Stomach (tissue), 9 donors: Measurements from ENCODE around the gene PCDHA8. TPM values are rescaled to one million over a fixed set of nuclear protein-coding genes. Genes with fewer than 3 reads are reported as not detected.

ENCODE experiments used
- DNase-seq, 2 donors: peaks; one replicate each; pipeline versions ENCODE4 v3.0.0 to v3.0.0-alpha.2; 2013 to 2019
- H3K27ac ChIP-seq, 5 donors: fragments of 200-600 bp in 4 of 5; sonication (generic) in 4 of 5; one replicate each; pipeline ENCODE4 v1.5.1; 2013 to 2019; ENCODE audit warnings: mild to moderate bottlenecking in 1 of 5, moderate library complexity in 1 of 5
- H3K27me3 ChIP-seq, 3 donors: fragments of 200-600 bp; sonication (generic); one replicate each; pipeline ENCODE4 v1.5.1; 2017 to 2019; ENCODE audit warnings: mixed run types in 1 of 3
- H3K36me3 ChIP-seq, 4 donors: fragments of 200-600 bp; sonication (generic); 1 replicate in 3 of 4; 2 replicates in 1 of 4; pipeline ENCODE4 v1.5.1; 2016 to 2019
- H3K4me1 ChIP-seq, 4 donors: fragments of 200-600 bp; sonication (generic); one replicate each; pipeline ENCODE4 v1.5.1; 2016 to 2019
- H3K4me3 ChIP-seq, 4 donors: fragments of 200-600 bp; sonication (generic) in 3 of 4; one replicate each; pipeline ENCODE4 v1.5.1; 2016 to 2019; ENCODE audit warnings: mild to moderate bottlenecking in 1 of 4
- H3K9me3 ChIP-seq, 4 donors: fragments of 200-600 bp; sonication (generic); one replicate each; pipeline ENCODE4 v1.5.1; 2016 to 2019
- CTCF ChIP-seq, 7 experiments: fragments of 450-650 bp in 4 of 7; fragments of 200-600 bp in 3 of 7; sonication (generic) in 3 of 7; IDR thresholded peaks; one replicate each; pipeline ENCODE4 v1.5.1; 2016 to 2019; ENCODE audit warnings: antibody characterized with exemption in 7 of 7, control low read depth in 2 of 7, mild to moderate bottlenecking in 1 of 7
- EP300 ChIP-seq: sonication (generic); formaldehyde crosslinking; IDR thresholded peaks from one replicate; pipeline ENCODE4 v1.6.1; 2017; ENCODE audit warnings: antibody characterized with exemption
- POLR2A ChIP-seq, 4 donors: fragments of 450-650 bp; IDR thresholded peaks; one replicate each; pipeline ENCODE4 v1.6.1; 2016; ENCODE audit warnings: antibody characterized with exemption in 4 of 4, control low read depth in 2 of 4, mild to moderate bottlenecking in 1 of 4, moderate library complexity in 1 of 4
- POLR2AphosphoS5 ChIP-seq, 3 donors: sonication (generic); formaldehyde crosslinking; IDR thresholded peaks; one replicate each; pipeline ENCODE4 v1.6.1; 2016; ENCODE audit warnings: antibody characterized with exemption in 3 of 3
- WGBS, 5 donors: extraction: QIAGEN DNeasy Blood & Tissue Kit in 3 of 5; methylation state at CpG; one replicate each; pipeline versions ENCODE4 v1.1.5 to v1.1.7; 2013 to 2018; 5-methylcytosine and 5-hydroxymethylcytosine counted together
- intact Hi-C: fragments of 100-400 bp; cut with DNase I; formaldehyde crosslinking; loops from one replicate; pipeline ENCODE4 v1.15.1; 2023; ENCODE audit warnings: low total_unique reads
- polyA plus RNA-seq, 3 donors: library from polyadenylated mRNA; stranded (reverse); fragments of 200-250 nt; gene quantifications; one replicate each; pipeline ENCODE4 v1.2.3, GENCODE V29; 2013
- total RNA-seq, 5 donors: library from RNA; depleted of rRNA; stranded (reverse); fragments of >200 nt; gene quantifications; one replicate each; pipeline versions ENCODE4 v1.1.0 to v1.2.3, GENCODE V29; 2014 to 2016
- donor health status: healthy with polysubstance abuse.
- donor health status: Bipolar disorder and iron deficiency.
- donor health status: healthy.

Gene PCDHA8
- total and polyA plus RNA-seq, 8 donors = 0.18 to 0.29 TPM; not detected in 6

DNA sequence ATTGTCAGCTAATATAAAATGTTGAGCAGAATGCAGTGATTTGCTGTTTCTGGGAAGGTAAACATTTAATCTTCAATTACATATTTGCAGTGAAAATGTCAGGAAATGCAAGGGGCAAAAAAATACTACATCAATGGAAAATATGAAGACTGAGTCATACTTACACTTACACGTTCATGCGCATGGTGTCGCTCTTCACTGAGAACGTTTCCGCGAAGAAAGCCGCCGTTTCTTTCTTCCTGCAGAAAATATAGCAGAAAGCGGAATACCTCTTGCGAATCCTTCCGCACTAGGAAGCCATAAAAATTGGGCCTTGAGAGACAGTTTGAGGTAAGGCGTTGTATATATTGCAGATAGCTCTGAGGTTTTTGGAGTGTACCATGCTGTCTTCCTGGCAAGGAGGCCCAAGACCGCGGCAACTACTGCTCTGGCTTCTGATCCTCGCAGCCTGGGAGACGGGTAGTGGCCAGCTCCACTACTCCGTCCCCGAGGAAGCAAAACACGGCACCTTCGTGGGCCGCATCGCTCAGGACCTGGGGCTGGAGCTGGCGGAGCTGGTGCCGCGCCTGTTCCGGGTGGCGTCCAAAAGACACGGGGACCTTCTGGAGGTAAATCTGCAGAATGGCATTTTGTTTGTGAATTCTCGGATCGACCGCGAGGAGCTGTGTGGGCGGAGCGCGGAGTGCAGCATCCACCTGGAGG is 41.1 kb downstream of the PCDHA8 start, which contains the start of gene PCDHA13:
Gene PCDHA13 (plus strand): TSS at position 236 of the 702 bp plus-strand sequence. CDS start 145 bp downstream, at position 381.
- Histone ChIP-seq H3K4me3 (peak within 1 kb of the TSS in 1 of 4 donors; percentile 6), H3K36me3 (peaks cover 0 to 4% (median 0%) of the 10 kb centered on the region in 4 donors), H3K27me3 (peaks cover 0 to 56% (median 3%) of the 10 kb centered on the region in 3 donors), H3K4me1 (no peaks in the 10 kb centered on the region), H3K27ac (no peak within 1 kb of the TSS), H3K9me3 (peaks cover 10 to 54% (median 45%) of the 10 kb centered on the region in 4 donors)
- peak in 1 of 2 donors; percentile 28 for DNase-seq
- no peak for TF ChIP-seq EP300
- no peak for TF ChIP-seq POLR2AphosphoS5 (IDR thresholded peaks at IDR 0.05)
- no peak for TF ChIP-seq POLR2A (IDR thresholded peaks at IDR 0.05)
- TF ChIP-seq CTCF (IDR thresholded peaks at IDR 0.05) = no peak
- 16 to 24% (median 20%) methylated on average over 30 to 35 of the region's 35 CpGs for WGBS, 5 donors
- intact Hi-C loops = no loop called here

- Histone ChIP-seq H3K9me3 (peaks cover 6 to 52% (median 40%) of the 10 kb centered on the region in 4 donors), H3K27ac (no peak overlapping the region), H3K36me3 (peaks cover 0 to 4% (median 0%) of the 10 kb centered on the region in 4 donors), H3K27me3 (peaks cover 0 to 51% (median under 1%) of the 10 kb centered on the region in 3 donors), H3K4me3 (peak overlapping the region in 1 of 4 donors; percentile 6), H3K4me1 (no peaks in the 10 kb centered on the region)
- intact Hi-C loops = no loop called here
- 15 to 25% (median 18%) methylated on average over 12 of the region's 12 CpGs for WGBS, 5 donors
- DNase-seq = no peak
- TF ChIP-seq CTCF (IDR thresholded peaks at IDR 0.05) (no peak), POLR2AphosphoS5 (IDR thresholded peaks at IDR 0.05) (no peak), POLR2A (IDR thresholded peaks at IDR 0.05) (no peak), EP300 (no peak)
These were observed 41.6 kb downstream of the PCDHA8 start for GRCh38 chr5:140882591-140882899.

GRCh38 chr5:140883373-140883772 is 42.4 kb downstream of the PCDHA8 start:
- 37 to 60% (median 49%) methylated on average over 41 of the region's 41 CpGs for WGBS, 5 donors
- Histone ChIP-seq H3K36me3 (peaks cover 0 to 4% (median 0%) of the 10 kb centered on the region in 4 donors), H3K27me3 (peaks cover 0 to 49% (median 0%) of the 10 kb centered on the region in 3 donors)

More at GRCh38 chr5:140883373-140883772, 42.4 kb downstream of the PCDHA8 start:
- Histone ChIP-seq H3K27ac (no peak overlapping the region), H3K4me3 (no peak overlapping the region), H3K9me3 (peaks cover 6 to 53% (median 36%) of the 10 kb centered on the region in 4 donors), H3K4me1 (no peaks in the 10 kb centered on the region)
- intact Hi-C loops = no loop called here
- no peak for DNase-seq
- TF ChIP-seq POLR2AphosphoS5 (IDR thresholded peaks at IDR 0.05) = no peak
- TF ChIP-seq CTCF (IDR thresholded peaks at IDR 0.05) = no peak
- TF ChIP-seq POLR2A (IDR thresholded peaks at IDR 0.05) = no peak
- TF ChIP-seq EP300 = no peak
